Measurements from ENCODE around the gene MXRA7. TPM values are rescaled to one million over a fixed set of nuclear protein-coding genes. Genes with fewer than 3 reads are reported as not detected.
"Not testable (repeated sequence)": the region's sequence is repeated elsewhere in the genome, so short reads cannot be mapped to it uniquely, and the experiment has no call there.

The MXRA7 gene
- total and polyA plus RNA-seq, 9 donors, result 107 to 759 (median 187) TPM

DNA sequence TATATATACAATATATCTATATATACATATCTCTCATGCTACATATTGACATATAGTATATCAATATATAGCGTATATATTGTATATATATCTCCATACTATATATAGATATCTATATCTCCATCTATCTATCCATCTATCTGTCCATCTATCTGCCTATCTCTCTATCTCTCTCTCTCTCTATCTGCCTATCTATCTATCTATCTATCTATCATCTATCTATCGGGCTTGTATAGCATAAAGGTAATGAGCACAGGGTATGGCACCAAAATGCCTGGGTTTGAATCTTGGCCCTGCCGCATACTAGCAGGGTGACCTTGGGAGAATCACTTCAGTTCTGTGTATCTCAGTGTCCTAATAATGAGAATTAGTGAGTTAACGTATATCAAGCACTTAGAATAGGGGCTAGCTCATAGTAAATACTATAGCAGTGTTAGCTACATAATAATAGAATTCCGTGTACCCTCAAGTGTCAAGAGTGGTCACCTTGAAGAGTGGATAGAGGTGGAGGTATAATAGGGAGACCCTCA, 68.7 kb downstream of the MXRA7 start:
- TF ChIP-seq, protein P1, sequence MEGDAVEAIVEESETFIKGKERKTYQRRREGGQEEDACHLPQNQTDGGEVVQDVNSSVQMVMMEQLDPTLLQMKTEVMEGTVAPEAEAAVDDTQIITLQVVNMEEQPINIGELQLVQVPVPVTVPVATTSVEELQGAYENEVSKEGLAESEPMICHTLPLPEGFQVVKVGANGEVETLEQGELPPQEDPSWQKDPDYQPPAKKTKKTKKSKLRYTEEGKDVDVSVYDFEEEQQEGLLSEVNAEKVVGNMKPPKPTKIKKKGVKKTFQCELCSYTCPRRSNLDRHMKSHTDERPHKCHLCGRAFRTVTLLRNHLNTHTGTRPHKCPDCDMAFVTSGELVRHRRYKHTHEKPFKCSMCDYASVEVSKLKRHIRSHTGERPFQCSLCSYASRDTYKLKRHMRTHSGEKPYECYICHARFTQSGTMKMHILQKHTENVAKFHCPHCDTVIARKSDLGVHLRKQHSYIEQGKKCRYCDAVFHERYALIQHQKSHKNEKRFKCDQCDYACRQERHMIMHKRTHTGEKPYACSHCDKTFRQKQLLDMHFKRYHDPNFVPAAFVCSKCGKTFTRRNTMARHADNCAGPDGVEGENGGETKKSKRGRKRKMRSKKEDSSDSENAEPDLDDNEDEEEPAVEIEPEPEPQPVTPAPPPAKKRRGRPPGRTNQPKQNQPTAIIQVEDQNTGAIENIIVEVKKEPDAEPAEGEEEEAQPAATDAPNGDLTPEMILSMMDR (IDR thresholded peaks at IDR 0.05), result no peak
- TF ChIP-seq EP300 (IDR thresholded peaks at IDR 0.05), result no peak
- no peak for TF ChIP-seq POLR2A (IDR thresholded peaks at IDR 0.05)
- intact Hi-C loops (cut with DNase I), result no loop called here
- Histone ChIP-seq H3K27ac (no peak overlapping the region), H3K36me3 (no peaks in the 10 kb centered on the region), H3K27me3 (no peaks in the 10 kb centered on the region), H3K4me3 (peak overlapping the region; percentile 16), H3K4me1 (ENCODE audit: insufficient read depth) (peaks cover 1% of the 10 kb centered on the region), H3K9me3 (no peaks in the 10 kb centered on the region)
- 87 to 88% (median 88%) methylated on average over 5 of the region's 5 CpGs for WGBS, 3 donors
- DNase-seq, result no peak

DNA sequence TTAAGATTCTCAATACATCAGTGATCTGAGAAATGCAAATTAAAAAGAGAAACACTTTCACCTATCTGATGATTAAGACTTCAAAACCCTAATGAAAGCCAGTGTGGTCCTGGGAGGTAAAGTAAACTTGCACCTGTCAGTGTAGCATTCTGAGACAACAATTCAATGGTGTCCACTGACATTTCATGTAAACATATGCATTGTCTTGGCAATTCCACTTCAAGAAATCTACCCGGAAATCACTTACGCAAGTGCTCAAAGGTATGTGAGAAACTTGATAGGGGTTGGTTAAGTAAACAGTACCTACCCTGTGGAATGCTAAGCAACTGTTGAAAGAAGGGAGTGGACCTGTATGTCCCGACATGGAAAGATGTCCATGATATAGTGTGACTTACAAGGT, 69.3 kb downstream of the MXRA7 start:
- intact Hi-C loops (cut with DNase I), result no loop called here

GRCh38 chr17:76640550-76641380, 70.0 kb downstream of the MXRA7 start:
- Histone ChIP-seq H3K27me3 (no peaks in the 10 kb centered on the region), H3K9me3 (no peaks in the 10 kb centered on the region), H3K27ac (peak overlapping the region in 1 of 2 donors; percentile 36), H3K36me3 (no peaks in the 10 kb centered on the region), H3K4me1 (ENCODE audit: insufficient read depth) (peaks cover 1% of the 10 kb centered on the region), H3K4me3 (no peak overlapping the region)
- DNase-seq, result no peak
- intact Hi-C loops (cut with DNase I), result no loop called here
- TF ChIP-seq EP300 (IDR thresholded peaks at IDR 0.05), result no peak
- TF ChIP-seq, protein P1 (IDR thresholded peaks at IDR 0.05), result no peak
- no peak for TF ChIP-seq POLR2A (IDR thresholded peaks at IDR 0.05)
- 28 to 33% (median 32%) methylated on average over 6 of the region's 6 CpGs for WGBS, 3 donors

More for the DNA sequence above, 69.3 kb downstream of the MXRA7 start:
- no peak for DNase-seq
- H3K27ac ChIP-seq, result no peak overlapping the region
- peaks cover 1% of the 10 kb centered on the region for H3K4me1 ChIP-seq (ENCODE audit: insufficient read depth)
- no peak for TF ChIP-seq POLR2A (IDR thresholded peaks at IDR 0.05)
- TF ChIP-seq, protein P1 (IDR thresholded peaks at IDR 0.05), result no peak
- no peak for TF ChIP-seq EP300 (IDR thresholded peaks at IDR 0.05)
- WGBS, 3 donors, result 55 to 69% (median 57%) methylated on average over 3 of the region's 3 CpGs
- no peaks in the 10 kb centered on the region for H3K9me3 ChIP-seq
- no peak overlapping the region for H3K4me3 ChIP-seq
- no peaks in the 10 kb centered on the region for H3K36me3 ChIP-seq
- H3K27me3 ChIP-seq, result no peaks in the 10 kb centered on the region

GRCh38 chr17:76638263-76638662, 72.5 kb downstream of the MXRA7 start:
- H3K27ac ChIP-seq, result no peak overlapping the region
- peaks cover 1% of the 10 kb centered on the region for H3K4me1 ChIP-seq (ENCODE audit: insufficient read depth)
- intact Hi-C loops (cut with DNase I), result no loop called here
- TF ChIP-seq, protein P1 (IDR thresholded peaks at IDR 0.05), result no peak
- no peak for TF ChIP-seq POLR2A (IDR thresholded peaks at IDR 0.05)
- no peak for TF ChIP-seq EP300 (IDR thresholded peaks at IDR 0.05)
- no peaks in the 10 kb centered on the region for H3K27me3 ChIP-seq
- WGBS, 3 donors, result 90 to 96% (median 93%) methylated on average over 10 of the region's 10 CpGs
- DNase-seq, result no peak
- no peaks in the 10 kb centered on the region for H3K9me3 ChIP-seq
- H3K4me3 ChIP-seq, result no peak overlapping the region
- no peaks in the 10 kb centered on the region for H3K36me3 ChIP-seq

- H3K9me3 ChIP-seq; H3K36me3 ChIP-seq; H3K27me3 ChIP-seq; H3K4me1 ChIP-seq (ENCODE audit: insufficient read depth); H3K27ac ChIP-seq; DNase-seq; H3K4me3 ChIP-seq; intact Hi-C loops (cut with DNase I): not testable (repeated sequence)
- WGBS, 3 donors, result 70 to 83% (median 74%) methylated on average over 22 to 27 of the region's 27 CpGs
Measured at GRCh38 chr17:76636486-76637206, 74.1 kb downstream of the MXRA7 start.
